Choroid plexus epithelial cell (primary cell): ENCODE results near the gene UNK.

Experiments
- DNase-seq: peaks from one replicate; pipeline ENCODE4 v3.0.0-alpha.2; 2010; ENCODE audit warnings: low read depth
- H3K4me3 ChIP-seq: 2 replicates; pipeline ENCODE4 v1.5.1; 2011; ENCODE audit warnings: low read depth, mild to moderate bottlenecking, control low read depth, low read length, moderate library complexity
- TF ChIP-seq, protein P1 (sequence below): conservative IDR thresholded peaks from 2 replicates; pipeline ENCODE4 v1.5.1; 2011; ENCODE audit warnings: low read depth, mild to moderate bottlenecking, control low read depth, inconsistent platforms, low read length, moderate library complexity

Gene UNK

DNA sequence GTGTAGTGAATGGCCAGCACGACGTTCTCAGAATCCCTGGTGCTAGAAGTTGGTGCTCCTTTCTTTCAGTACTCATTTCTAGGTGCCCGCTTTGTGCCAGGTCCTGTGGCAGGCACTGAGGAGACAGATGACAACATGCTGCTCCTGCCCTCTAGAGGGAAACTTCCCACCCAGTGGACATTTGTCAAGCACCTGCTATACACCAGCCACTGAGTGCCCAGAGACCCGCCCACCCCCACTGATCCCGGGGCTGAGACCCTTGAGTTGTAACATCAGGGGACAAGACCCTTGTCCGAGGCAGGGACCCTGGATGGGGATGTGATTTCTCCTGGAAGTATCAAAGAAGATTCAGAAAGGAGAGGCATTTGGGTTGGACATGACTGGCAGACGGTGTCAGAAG, 34.5 kb downstream of the UNK start:
- DNase-seq, result no peak
- no peak overlapping the region for H3K4me3 ChIP-seq
- TF ChIP-seq, protein P1, sequence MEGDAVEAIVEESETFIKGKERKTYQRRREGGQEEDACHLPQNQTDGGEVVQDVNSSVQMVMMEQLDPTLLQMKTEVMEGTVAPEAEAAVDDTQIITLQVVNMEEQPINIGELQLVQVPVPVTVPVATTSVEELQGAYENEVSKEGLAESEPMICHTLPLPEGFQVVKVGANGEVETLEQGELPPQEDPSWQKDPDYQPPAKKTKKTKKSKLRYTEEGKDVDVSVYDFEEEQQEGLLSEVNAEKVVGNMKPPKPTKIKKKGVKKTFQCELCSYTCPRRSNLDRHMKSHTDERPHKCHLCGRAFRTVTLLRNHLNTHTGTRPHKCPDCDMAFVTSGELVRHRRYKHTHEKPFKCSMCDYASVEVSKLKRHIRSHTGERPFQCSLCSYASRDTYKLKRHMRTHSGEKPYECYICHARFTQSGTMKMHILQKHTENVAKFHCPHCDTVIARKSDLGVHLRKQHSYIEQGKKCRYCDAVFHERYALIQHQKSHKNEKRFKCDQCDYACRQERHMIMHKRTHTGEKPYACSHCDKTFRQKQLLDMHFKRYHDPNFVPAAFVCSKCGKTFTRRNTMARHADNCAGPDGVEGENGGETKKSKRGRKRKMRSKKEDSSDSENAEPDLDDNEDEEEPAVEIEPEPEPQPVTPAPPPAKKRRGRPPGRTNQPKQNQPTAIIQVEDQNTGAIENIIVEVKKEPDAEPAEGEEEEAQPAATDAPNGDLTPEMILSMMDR, result no peak

DNA sequence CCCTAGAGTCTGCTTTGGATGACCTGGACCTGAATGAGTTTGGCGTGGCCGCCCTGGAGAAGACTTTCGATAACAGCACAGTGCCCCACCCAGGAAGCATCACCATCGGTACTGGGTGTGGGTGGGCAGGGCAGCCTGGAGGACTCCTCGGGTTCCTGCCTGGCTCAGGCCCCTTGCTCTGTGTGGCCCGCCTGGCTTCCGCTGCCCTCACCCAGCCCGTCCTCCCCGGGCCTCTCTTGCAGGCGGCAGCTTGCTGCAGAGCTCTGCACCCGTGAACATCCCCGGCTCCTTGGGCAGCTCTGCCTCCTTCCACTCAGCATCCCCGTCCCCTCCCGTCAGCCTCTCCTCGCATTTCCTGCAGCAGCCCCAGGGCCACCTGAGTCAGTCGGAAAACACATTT, 35.1 kb downstream of the UNK start:
- TF ChIP-seq, protein P1, result no peak
- no peak overlapping the region for H3K4me3 ChIP-seq
- DNase-seq, result no peak

DNA sequence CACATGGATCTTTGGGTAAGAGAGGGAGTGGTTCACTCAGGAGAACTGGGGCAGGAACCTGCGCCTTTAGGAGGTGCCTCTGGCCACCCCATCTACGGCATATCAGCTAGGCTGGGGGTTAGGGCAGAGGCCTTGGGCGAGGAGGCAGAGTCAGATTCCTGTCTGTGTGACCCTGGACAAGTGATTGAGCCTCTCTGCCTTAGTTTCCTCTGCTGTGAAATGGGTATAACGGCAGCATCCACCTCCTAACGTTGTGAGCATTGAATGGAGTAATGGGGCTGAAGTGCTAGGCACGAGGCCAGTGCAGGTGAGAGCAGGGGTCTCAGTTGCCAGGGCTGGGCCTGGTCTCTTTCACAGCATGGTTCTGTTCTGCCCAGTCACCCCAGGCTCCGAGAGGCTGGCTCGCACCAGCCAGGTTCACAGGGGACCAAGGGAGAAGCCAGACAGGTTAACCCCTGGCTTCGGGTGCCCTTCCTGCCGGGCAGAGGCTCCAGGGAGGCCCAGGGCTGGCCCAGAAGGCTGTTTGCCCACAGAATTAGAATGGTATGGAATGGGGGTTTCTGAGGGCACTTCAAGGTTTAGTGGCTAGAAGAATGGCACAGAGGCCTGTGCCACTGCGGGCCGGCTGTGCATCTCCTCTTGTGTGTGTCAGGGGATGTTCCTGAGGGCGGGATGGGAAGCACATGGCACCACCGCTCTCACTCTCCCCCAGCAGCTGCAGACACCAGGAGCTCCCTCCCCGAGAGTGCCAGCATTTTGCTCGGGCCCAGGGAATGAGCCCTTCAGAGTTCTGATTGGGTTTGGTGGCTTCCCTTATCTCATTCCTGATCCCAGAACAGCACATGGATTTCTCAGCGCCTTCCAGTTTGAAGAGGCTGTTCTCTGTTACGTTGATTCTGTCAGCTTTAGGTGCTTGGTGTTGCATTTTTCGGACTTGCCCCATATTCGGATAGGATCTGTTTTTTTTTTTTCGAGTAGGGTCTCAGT, 35.8 kb downstream of the UNK start:
- H3K4me3 ChIP-seq, result no peak overlapping the region
- DNase-seq, result no peak
- TF ChIP-seq, protein P1, result no peak

DNA sequence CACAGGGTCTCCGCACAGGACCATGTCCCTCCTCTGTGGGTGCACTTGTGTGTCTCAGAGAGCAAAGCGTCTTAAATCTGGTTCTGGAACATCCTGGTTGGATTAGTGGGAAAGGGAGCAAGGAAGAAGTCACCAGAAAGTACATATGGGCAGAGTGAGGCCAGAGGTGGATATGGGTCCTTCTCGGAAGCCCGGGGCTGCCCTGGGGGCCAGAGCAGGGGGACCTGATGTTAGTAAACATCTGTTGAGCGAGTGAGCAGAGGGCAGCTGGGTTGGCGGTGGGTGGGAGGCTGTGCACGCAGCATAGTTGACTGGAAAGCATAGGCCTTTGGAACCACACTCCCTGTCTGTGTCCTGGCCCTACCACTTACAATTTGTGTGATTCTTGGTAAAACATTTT, 36.9 kb downstream of the UNK start:
- TF ChIP-seq, protein P1, result no peak
- no peak for DNase-seq
- H3K4me3 ChIP-seq, result no peak overlapping the region

DNA sequence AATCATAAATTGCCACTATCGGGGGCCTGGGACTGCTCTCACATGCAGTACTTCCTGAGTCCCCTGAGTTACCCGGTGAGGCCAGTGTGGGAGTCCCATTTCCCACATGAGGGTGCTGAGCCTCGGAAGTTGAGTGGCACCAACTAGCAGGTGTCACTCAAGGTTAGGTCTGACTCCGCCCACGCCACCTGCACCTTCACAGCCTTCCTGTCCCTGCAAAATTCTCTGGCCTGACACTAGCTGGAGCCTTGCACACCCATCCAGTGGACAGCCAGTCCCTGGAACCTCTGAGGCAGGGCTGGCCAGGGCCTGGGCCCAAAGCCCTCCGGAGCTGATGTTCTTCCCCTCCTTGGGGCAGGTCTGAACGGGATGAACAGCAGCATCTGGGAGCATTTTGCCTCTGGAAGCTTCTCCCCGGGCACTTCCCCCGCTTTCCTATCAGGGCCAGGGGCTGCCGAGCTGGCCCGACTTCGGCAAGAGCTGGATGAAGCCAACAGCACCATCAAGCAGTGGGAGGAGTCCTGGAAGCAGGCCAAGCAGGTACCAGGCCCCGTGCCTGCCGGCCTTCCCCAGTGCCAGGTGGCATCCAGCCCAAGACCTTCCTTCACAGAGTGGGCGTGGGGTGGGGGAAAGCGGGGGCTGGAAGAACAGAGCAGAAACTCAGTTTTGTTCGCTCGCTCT, 37.7 kb downstream of the UNK start:
- DNase-seq, result no peak
- no peak overlapping the region for H3K4me3 ChIP-seq
- TF ChIP-seq, protein P1, result no peak

DNA sequence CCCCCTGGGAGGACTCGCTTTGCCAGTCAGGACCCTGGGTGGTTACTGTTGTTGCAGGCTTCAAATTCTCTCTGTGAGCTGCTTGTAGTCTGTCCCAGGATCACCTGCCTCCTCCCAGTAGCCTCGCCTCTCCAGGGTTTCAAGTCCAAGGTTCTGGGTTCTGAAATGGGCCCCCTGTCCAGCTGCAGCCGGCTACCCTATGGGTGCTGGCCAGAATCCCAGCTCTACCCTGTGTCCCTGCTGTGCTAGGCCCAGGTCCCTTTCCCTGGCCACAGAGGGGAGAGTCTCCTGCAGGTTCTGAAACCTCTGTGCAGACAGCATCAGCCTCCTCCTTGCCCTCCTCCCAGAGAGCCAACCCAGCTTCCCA, 38.2 kb downstream of the UNK start:
- TF ChIP-seq, protein P1, result no peak
- no peak overlapping the region for H3K4me3 ChIP-seq
- DNase-seq, result no peak
